Amniotic epithelial cell (primary cell): Measurements from ENCODE around the gene ZNF8.
"Not testable (repeated sequence)": the region's sequence is repeated elsewhere in the genome, so short reads cannot be mapped to it uniquely, and the experiment has no call there.

Source experiments
- DNase-seq: peaks from one replicate; pipeline ENCODE4 v3.0.0-alpha.2; 2010; ENCODE audit warnings: low read depth

The ZNF8 gene

GRCh38 chr19:58296104-58296503 lies 17.3 kb downstream of the ZNF8 start:
- DNase-seq = no peak

GRCh38 chr19:58300620-58301019 lies 21.9 kb downstream of the ZNF8 start:
- DNase-seq = no peak

- DNase-seq = no peak
These were observed 25.5 kb downstream of the ZNF8 start for GRCh38 chr19:58304255-58304654.

GRCh38 chr19:58304748-58305064 lies 26.0 kb downstream of the ZNF8 start:
- DNase-seq = no peak

GRCh38 chr19:58305065-58305931 lies 26.5 kb downstream of the ZNF8 start, which contains the start of gene ERVK3-1:
Gene ERVK3-1, plus strand, starts transcription at chr19:58305377. Its CDS starts 6,792 bp downstream, at chr19:58312169.
- peak; percentile 97 for DNase-seq

- no peak for DNase-seq
These were observed 27.2 kb downstream of the ZNF8 start for GRCh38 chr19:58305932-58306323.

- no peak for DNase-seq
These were observed 29.0 kb downstream of the ZNF8 start for GRCh38 chr19:58307736-58308135.

GRCh38 chr19:58310685-58311084 lies 31.9 kb downstream of the ZNF8 start:
- not testable (repeated sequence) for DNase-seq

GRCh38 chr19:58311345-58311865 lies 32.6 kb downstream of the ZNF8 start:
- DNase-seq = no peak

- DNase-seq = no peak
These were observed 36.8 kb downstream of the ZNF8 start for GRCh38 chr19:58315580-58315979.

- DNase-seq = peak; percentile 52
These were observed 38.8 kb downstream of the ZNF8 start for GRCh38 chr19:58317476-58318072.

GRCh38 chr19:58318297-58318696 lies 39.5 kb downstream of the ZNF8 start:
- no peak for DNase-seq

GRCh38 chr19:58319241-58319640 lies 40.5 kb downstream of the ZNF8 start:
- no peak for DNase-seq

- peak; percentile 16 for DNase-seq
These were observed 46.7 kb downstream of the ZNF8 start for GRCh38 chr19:58325311-58326022.

GRCh38 chr19:58326501-58326913 lies 47.8 kb downstream of the ZNF8 start:
- no peak for DNase-seq

GRCh38 chr19:58326914-58327726 lies 48.4 kb downstream of the ZNF8 start, which contains the start of gene ZSCAN22:
Gene ZSCAN22, plus strand, starts transcription at chr19:58326994. Its CDS starts 7,809 bp downstream, at chr19:58334803.
- DNase-seq = peak; percentile 95

GRCh38 chr19:58328999-58329398 lies 50.2 kb downstream of the ZNF8 start:
- DNase-seq = no peak

- DNase-seq = peak; percentile 64
These were observed 51.7 kb downstream of the ZNF8 start for GRCh38 chr19:58330458-58330857.

GRCh38 chr19:58332697-58333096 lies 53.9 kb downstream of the ZNF8 start:
- DNase-seq = no peak

GRCh38 chr19:58334691-58335249 lies 56.0 kb downstream of the ZNF8 start:
- no peak for DNase-seq

GRCh38 chr19:58335630-58336029 lies 56.9 kb downstream of the ZNF8 start:
- no peak for DNase-seq
